HepG2 (cell line): ENCODE measurements around the gene CRYZL1. TPM values are rescaled to one million over a fixed set of nuclear protein-coding genes. Genes with fewer than 3 reads are reported as not detected.

Experiments
- ELF3 ChIP-seq: IDR thresholded peaks from 2 replicates; pipeline ENCODE4 v1.6.1; 2016; ENCODE audit warnings: missing genetic modification reagents, missing compliant biosample characterization
- NCOA1 ChIP-seq: sonication (generic); formaldehyde crosslinking; IDR thresholded peaks from 2 replicates; pipeline ENCODE4 v1.9.0; 2021; ENCODE audit warnings: missing genetic modification reagents
- NFYB ChIP-seq: sonication (generic); formaldehyde crosslinking; IDR thresholded peaks from 2 replicates; pipeline ENCODE4 v1.4.0; 2020; ENCODE audit warnings: missing genetic modification reagents
- PHF20 ChIP-seq: sonication (generic); formaldehyde crosslinking; IDR thresholded peaks from 2 replicates; pipeline ENCODE4 v1.5.0; 2020; ENCODE audit warnings: mild to moderate bottlenecking, missing genetic modification reagents
- REXO4 ChIP-seq: sonication (generic); formaldehyde crosslinking; IDR thresholded peaks from 2 replicates; pipeline ENCODE4 v1.8.0; 2022; ENCODE audit warnings: missing genetic modification reagents, mild to moderate bottlenecking, borderline replicate concordance
- RXRB ChIP-seq: IDR thresholded peaks from 2 replicates; pipeline ENCODE4 v1.6.1; 2016; ENCODE audit warnings: borderline replicate concordance, missing genetic modification reagents, missing compliant biosample characterization
- SNAPC2 ChIP-seq: sonication (generic); formaldehyde crosslinking; IDR thresholded peaks from 2 replicates; pipeline ENCODE4 v1.8.1; 2022; ENCODE audit warnings: mild to moderate bottlenecking, missing genetic modification reagents
- SRY ChIP-seq: sonication (generic); formaldehyde crosslinking; IDR thresholded peaks from 2 replicates; pipeline ENCODE4 v1.8.0; 2022; ENCODE audit warnings: mild to moderate bottlenecking, missing genetic modification reagents
- WIZ ChIP-seq: sonication (generic); formaldehyde crosslinking; IDR thresholded peaks from 2 replicates; pipeline ENCODE4 v1.5.1; 2020; ENCODE audit warnings: mild to moderate bottlenecking, missing genetic modification reagents
- ZFP36 ChIP-seq: fragments of 150-350 bp; IDR thresholded peaks from 2 replicates; pipeline ENCODE4 v1.6.1; 2018; ENCODE audit warnings: borderline replicate concordance, low read length, low read depth; ENCODE audit not compliant: partially characterized antibody
- ZNF18 ChIP-seq: sonication (generic); formaldehyde crosslinking; IDR thresholded peaks from 2 replicates; pipeline ENCODE4 v1.8.0; 2022; ENCODE audit warnings: mild to moderate bottlenecking, missing genetic modification reagents; ENCODE audit not compliant: insufficient replicate concordance
- ZNF589 ChIP-seq: sonication (generic); formaldehyde crosslinking; conservative IDR thresholded peaks from 2 replicates; pipeline ENCODE4 v1.8.0; 2022; ENCODE audit warnings: mild to moderate bottlenecking, moderate library complexity, missing genetic modification reagents
- ZNF740 ChIP-seq: sonication (generic); formaldehyde crosslinking; IDR thresholded peaks from 2 replicates; pipeline ENCODE4 v1.4.0; 2020; ENCODE audit warnings: missing genetic modification reagents
- ZNF777 ChIP-seq: sonication (generic); formaldehyde crosslinking; IDR thresholded peaks from 2 replicates; pipeline ENCODE4 v1.4.0; 2020; ENCODE audit warnings: missing genetic modification reagents
- ZNF780A ChIP-seq: sonication (generic); formaldehyde crosslinking; IDR thresholded peaks from 2 replicates; pipeline ENCODE4 v1.8.0; 2022; ENCODE audit warnings: mild to moderate bottlenecking, missing genetic modification reagents, moderate library complexity
- polyA plus RNA-seq, 8 experiments: library from polyadenylated mRNA; depleted of rRNA in 3 of 8; stranded (reverse) in 7 of 8; unstranded in 1 of 8; fragments of >200 nt; fragmentation: Illumina TruSeq in 4 of 8; extraction: Trizol in 4 of 8; gene quantifications; 2 replicates each; pipeline versions ENCODE4 v1.2.1 to v1.2.3, GENCODE V29; 2011 to 2016; ENCODE audit warnings: low read depth in 4 of 8, missing spikeins in 1 of 8, mixed read lengths in 1 of 8; ENCODE audit not compliant: insufficient read depth in 1 of 8
- total RNA-seq, 5 experiments: library from RNA; depleted of rRNA; stranded (reverse); fragments of >200 nt; fragmentation: Illumina TruSeq; extraction: Trizol; gene quantifications; 2 replicates each; pipeline ENCODE4 v1.2.3, GENCODE V29; 2016; ENCODE audit warnings: low read depth in 1 of 5
- TF ChIP-seq, protein P1 (sequence below): sonication (generic); formaldehyde crosslinking; IDR thresholded peaks from 2 replicates; pipeline ENCODE4 v1.5.0; 2020; ENCODE audit warnings: missing genetic modification reagents
- TF ChIP-seq, protein P2 (sequence below): sonication (generic); formaldehyde crosslinking; IDR thresholded peaks from 2 replicates; pipeline ENCODE4 v1.4.0; 2020; ENCODE audit warnings: missing genetic modification reagents, borderline replicate concordance
- TF ChIP-seq, protein P3 (sequence below): sonication (generic); formaldehyde crosslinking; IDR thresholded peaks from 2 replicates; pipeline ENCODE4 v1.8.0; 2022; ENCODE audit warnings: missing genetic modification reagents, mild to moderate bottlenecking, inconsistent platforms, borderline replicate concordance

CRYZL1 gene
- total and polyA plus RNA-seq, 2 of the 13 experiments (the other 11 are each of a cell fraction or from before 2014, with no cell fraction given) = 20.3 to 27.7 TPM

DNA sequence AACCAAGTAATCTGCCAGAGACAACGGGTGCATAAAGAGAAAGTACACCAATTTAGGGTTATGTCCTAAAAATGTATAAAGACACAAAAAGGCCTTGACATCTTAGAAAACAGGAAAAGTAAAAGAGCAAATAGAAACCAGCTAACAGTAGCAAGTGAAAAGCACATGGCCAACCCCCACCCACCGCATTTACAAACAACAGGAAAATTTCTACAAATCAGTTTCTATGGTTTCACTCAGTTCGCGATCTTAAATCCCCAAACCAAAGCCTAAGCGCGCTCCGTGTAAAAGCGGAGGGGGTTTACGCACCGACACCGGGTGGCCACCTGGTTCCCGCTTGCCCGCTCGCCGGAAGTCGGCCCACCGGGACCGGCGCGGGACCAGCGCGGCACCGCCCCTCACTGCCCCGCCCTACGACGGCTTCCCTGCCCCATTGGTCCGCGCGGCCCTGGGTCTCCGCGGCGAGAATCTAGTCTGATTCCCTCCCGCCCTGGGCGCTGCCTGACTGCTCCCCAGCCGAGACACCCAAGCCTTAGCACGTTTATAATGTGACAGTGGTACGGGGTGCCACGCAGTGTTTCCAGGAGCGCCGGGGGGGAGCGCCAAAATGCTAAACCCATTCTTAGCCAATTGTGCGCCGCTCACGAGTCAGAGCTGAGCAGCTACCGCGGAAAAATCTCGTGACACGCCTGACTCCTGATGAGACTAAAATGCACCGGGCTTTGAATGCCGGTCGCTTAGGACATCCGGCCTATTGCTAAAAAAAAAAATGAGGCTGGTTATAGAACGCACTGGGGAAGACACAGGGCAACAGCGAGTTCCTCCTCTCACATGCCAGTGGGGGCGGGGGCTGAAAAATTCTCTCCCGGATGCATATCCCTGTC lies 99.5 kb downstream of the CRYZL1 start, which contains the start of gene GART (continued):
- no peak for TF ChIP-seq ZNF18 (CRISPR knock-in tag)
- TF ChIP-seq REXO4 = no peak
- 0 out of 2 replicates have a peak, but pooled peaks have one; percentile 43 for TF ChIP-seq SNAPC2 (CRISPR knock-in tag)
- peak; percentile 54; the same call in 1 of the 2 replicates for TF ChIP-seq ZNF780A (CRISPR knock-in tag)
- TF ChIP-seq ZNF589 (CRISPR knock-in tag) = no peak
- no peak for TF ChIP-seq ZFP36
- peak; percentile 13; the same call in 1 of the 2 replicates for TF ChIP-seq SRY (CRISPR knock-in tag)
- TF ChIP-seq WIZ (CRISPR knock-in tag) = no peak
- TF ChIP-seq NCOA1 = no peak
- TF ChIP-seq, protein P1, sequence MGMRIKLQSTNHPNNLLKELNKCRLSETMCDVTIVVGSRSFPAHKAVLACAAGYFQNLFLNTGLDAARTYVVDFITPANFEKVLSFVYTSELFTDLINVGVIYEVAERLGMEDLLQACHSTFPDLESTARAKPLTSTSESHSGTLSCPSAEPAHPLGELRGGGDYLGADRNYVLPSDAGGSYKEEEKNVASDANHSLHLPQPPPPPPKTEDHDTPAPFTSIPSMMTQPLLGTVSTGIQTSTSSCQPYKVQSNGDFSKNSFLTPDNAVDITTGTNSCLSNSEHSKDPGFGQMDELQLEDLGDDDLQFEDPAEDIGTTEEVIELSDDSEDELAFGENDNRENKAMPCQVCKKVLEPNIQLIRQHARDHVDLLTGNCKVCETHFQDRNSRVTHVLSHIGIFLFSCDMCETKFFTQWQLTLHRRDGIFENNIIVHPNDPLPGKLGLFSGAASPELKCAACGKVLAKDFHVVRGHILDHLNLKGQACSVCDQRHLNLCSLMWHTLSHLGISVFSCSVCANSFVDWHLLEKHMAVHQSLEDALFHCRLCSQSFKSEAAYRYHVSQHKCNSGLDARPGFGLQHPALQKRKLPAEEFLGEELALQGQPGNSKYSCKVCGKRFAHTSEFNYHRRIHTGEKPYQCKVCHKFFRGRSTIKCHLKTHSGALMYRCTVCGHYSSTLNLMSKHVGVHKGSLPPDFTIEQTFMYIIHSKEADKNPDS (CRISPR knock-in tag) = no peak
- TF ChIP-seq NFYB (CRISPR knock-in tag) = peak; percentile 77
- TF ChIP-seq, protein P2, sequence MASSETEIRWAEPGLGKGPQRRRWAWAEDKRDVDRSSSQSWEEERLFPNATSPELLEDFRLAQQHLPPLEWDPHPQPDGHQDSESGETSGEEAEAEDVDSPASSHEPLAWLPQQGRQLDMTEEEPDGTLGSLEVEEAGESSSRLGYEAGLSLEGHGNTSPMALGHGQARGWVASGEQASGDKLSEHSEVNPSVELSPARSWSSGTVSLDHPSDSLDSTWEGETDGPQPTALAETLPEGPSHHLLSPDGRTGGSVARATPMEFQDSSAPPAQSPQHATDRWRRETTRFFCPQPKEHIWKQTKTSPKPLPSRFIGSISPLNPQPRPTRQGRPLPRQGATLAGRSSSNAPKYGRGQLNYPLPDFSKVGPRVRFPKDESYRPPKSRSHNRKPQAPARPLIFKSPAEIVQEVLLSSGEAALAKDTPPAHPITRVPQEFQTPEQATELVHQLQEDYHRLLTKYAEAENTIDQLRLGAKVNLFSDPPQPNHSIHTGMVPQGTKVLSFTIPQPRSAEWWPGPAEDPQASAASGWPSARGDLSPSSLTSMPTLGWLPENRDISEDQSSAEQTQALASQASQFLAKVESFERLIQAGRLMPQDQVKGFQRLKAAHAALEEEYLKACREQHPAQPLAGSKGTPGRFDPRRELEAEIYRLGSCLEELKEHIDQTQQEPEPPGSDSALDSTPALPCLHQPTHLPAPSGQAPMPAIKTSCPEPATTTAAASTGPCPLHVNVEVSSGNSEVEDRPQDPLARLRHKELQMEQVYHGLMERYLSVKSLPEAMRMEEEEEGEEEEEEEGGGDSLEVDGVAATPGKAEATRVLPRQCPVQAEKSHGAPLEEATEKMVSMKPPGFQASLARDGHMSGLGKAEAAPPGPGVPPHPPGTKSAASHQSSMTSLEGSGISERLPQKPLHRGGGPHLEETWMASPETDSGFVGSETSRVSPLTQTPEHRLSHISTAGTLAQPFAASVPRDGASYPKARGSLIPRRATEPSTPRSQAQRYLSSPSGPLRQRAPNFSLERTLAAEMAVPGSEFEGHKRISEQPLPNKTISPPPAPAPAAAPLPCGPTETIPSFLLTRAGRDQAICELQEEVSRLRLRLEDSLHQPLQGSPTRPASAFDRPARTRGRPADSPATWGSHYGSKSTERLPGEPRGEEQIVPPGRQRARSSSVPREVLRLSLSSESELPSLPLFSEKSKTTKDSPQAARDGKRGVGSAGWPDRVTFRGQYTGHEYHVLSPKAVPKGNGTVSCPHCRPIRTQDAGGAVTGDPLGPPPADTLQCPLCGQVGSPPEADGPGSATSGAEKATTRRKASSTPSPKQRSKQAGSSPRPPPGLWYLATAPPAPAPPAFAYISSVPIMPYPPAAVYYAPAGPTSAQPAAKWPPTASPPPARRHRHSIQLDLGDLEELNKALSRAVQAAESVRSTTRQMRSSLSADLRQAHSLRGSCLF (CRISPR knock-in tag) = no peak
- TF ChIP-seq ZNF740 = no peak
- TF ChIP-seq ELF3 (CRISPR knock-in tag) = no peak
- peak; percentile 48; the same call in 1 of the 2 replicates for TF ChIP-seq RXRB (CRISPR knock-in tag)
- no peak; the same call in 1 of the 2 replicates for TF ChIP-seq PHF20 (CRISPR knock-in tag)
- TF ChIP-seq ZNF777 (CRISPR knock-in tag) = no peak
- TF ChIP-seq, protein P3, sequence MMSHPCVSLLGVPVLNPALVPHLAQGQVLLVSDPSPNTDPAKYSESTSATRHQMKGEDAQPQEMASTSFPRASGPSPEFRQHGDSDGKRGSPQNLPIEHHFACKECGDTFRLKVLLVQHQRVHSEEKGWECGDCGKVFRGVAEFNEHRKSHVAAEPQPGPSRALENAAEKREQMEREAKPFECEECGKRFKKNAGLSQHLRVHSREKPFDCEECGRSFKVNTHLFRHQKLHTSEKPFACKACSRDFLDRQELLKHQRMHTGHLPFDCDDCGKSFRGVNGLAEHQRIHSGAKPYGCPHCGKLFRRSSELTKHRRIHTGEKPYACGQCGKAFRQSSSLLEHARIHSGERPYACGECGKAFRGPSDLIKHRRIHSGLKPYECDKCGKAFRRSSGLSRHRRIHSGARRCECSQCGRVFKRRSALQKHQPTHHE (CRISPR knock-in tag) = peak; percentile 78
